ENCODE data around the gene AKR1A1. TPM values are rescaled to one million over a fixed set of nuclear protein-coding genes. Genes with fewer than 3 reads are reported as not detected.
A peak's percentile ranks its signal among the peaks of the same experiment; 100 is the strongest.

The AKR1A1 gene
- polyA plus RNA-seq (2013, experiment 1 of 2), result 208 TPM
- 213 TPM for polyA plus RNA-seq (2013, experiment 2 of 2)

DNA sequence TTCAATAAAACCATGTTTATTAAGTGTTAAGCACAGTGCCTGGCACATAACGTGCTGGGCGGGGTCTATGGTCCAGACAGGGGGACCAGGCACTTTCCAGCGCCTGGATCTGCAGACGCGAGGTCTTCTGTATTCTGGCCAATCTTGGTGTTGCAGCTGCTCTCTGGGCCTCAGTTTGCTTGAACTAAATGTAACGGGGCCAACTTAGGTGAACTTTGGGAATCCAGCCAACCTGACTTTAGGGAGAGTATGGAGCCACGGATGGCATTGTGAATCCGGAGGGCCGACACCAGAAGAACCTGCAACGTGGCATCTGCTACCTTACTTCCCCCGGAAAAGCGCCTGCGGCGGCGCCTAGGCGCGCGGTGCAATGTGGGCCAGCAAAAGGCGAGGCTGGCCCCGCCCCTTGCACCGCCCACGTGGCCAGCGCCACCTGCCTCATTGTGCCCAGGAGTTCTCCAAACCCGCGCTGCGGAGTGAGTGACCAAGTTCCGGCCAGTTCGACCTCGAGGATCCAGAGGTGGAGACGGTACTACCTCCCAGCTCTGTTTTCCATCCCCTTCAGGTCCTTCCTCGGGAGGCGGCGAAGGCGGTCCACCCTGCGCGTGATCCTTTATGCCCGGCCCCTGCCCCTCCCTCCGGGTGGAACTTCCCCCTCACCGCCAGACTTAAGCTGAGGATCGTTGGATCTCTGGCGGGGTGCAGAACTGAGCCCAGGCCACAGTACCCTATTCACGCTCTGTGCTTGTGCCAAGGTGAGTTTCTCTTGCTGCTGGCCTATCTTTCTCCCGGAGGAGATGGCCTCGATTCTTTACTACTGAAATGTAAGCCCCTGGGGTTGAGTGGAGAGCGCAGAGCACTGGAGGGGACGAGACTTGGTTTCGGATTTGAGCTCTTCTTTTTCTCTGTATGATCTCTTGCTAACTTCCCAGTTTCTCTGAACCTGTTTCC, at the start of gene AKR1A1:
TSS of gene AKR1A1 (plus strand) at position 426 of the 951 bp plus-strand sequence. CDS start 10,969 bp downstream, outside the sequence.
- H3K36me3 ChIP-seq (replicated peaks in 1 of 2; ENCODE audit: control insufficient read depth in 2 of 2, insufficient read depth in 2 of 2, low read length in 2 of 2), result peaks cover 12 to 37% of the 10 kb centered on the region in 2 donors
- H3K4me2 ChIP-seq (ENCODE audit: insufficient read depth, low read length, poor library complexity, severe bottlenecking), result peak within 1 kb of the TSS; percentile 82
- peak; percentile 70 for DNase-seq (ENCODE audit: low spot score)
- peaks cover 0 to 3% (median 0%) of the 10 kb centered on the region in 3 experiments for H3K27me3 ChIP-seq (ENCODE audit: control insufficient read depth in 3 of 3, insufficient read depth in 3 of 3, low read depth in 1 of 3, low read length in 3 of 3)
- WGBS, 2 donors (ENCODE audit: extremely low coverage in 2 of 2, insufficient read length in 2 of 2, insufficient replicate concordance in 1 of 2), result no CpG with 5 or more reads among the region's 47 CpGs
- peaks cover 2 to 8% of the 10 kb centered on the region in 2 donors for H3K4me1 ChIP-seq (ENCODE audit: control insufficient read depth in 2 of 2, insufficient read depth in 1 of 2, low read depth in 1 of 2, low read length in 2 of 2)
- peak within 1 kb of the TSS; percentile 93 for H4K8ac ChIP-seq (ENCODE audit: low read depth, low read length)
- H2BK15ac ChIP-seq (ENCODE audit: low read length), result peak within 1 kb of the TSS; percentile 27
- H2AK5ac ChIP-seq (ENCODE audit: low read depth, low read length), result peak within 1 kb of the TSS; percentile 89
- H3K23ac ChIP-seq (ENCODE audit: low read depth, low read length, poor library complexity), result peak within 1 kb of the TSS; percentile 96
- H2BK5ac ChIP-seq (ENCODE audit: low read length), result peak within 1 kb of the TSS; percentile 77
- peak within 1 kb of the TSS; percentile 84 for H3K14ac ChIP-seq (ENCODE audit: low read length)
- H3K9ac ChIP-seq (ENCODE audit: low read depth, low read length, poor library complexity), result peak within 1 kb of the TSS; percentile 92
- no peaks in the 10 kb centered on the region for H3K9me3 ChIP-seq (replicated peaks in 1 of 2; ENCODE audit: control insufficient read depth in 2 of 2, insufficient read depth in 1 of 2, low read depth in 1 of 2, low read length in 2 of 2)
- peaks cover 3% of the 10 kb centered on the region for H3K79me1 ChIP-seq (ENCODE audit: low read depth, low read length)
- peak within 1 kb of the TSS; percentile 99 for H3K4ac ChIP-seq (ENCODE audit: low read length)
- peak within 1 kb of the TSS; percentile 92 for H2AFZ ChIP-seq (ENCODE audit: low read length)
- peak within 1 kb of the TSS; percentile 72 to 91 for H3K4me3 ChIP-seq (ENCODE audit: low read length in 2 of 2)
- peak within 1 kb of the TSS; percentile 85 for H4K91ac ChIP-seq (ENCODE audit: low read depth, low read length, poor library complexity)
- no peak within 1 kb of the TSS for H2BK120ac ChIP-seq (ENCODE audit: low read depth, low read length)
- H3K18ac ChIP-seq (ENCODE audit: low read length), result peak within 1 kb of the TSS; percentile 97
- H2BK12ac ChIP-seq (ENCODE audit: low read length), result no peak within 1 kb of the TSS
- H3K27ac ChIP-seq (replicated peaks; ENCODE audit: low read length), result peak within 1 kb of the TSS; percentile 89

DNA sequence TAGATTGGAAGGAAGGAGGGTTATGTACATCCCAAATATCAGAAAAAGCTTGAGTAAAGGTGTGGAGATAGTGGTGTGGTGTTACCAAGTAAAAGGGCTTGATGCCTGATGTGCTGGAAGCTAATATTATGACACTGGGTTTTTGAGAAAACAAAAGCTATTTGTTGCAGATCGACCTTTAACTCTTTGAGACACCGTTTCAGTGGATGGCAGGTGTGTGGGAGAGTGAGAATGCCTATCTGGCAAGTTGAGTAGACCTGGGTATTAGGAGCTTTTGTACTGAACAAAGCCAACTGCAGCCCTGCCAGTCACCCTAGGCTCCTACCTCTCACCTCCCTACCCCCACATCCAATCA, 49.1 kb upstream of the AKR1A1 start:
- Histone ChIP-seq H3K27me3 (ENCODE audit: control insufficient read depth in 3 of 3, insufficient read depth in 3 of 3, low read depth in 1 of 3, low read length in 3 of 3) (no peaks in the 10 kb centered on the region), H2AK5ac (ENCODE audit: low read depth, low read length) (no peak overlapping the region), H3K18ac (ENCODE audit: low read length) (no peak overlapping the region), H4K91ac (ENCODE audit: low read depth, low read length, poor library complexity) (no peak overlapping the region), H2BK120ac (ENCODE audit: low read depth, low read length) (no peak overlapping the region), H3K9me3 (replicated peaks in 1 of 2; ENCODE audit: control insufficient read depth in 2 of 2, insufficient read depth in 1 of 2, low read depth in 1 of 2, low read length in 2 of 2) (no peaks in the 10 kb centered on the region), H3K4me1 (ENCODE audit: control insufficient read depth in 2 of 2, insufficient read depth in 1 of 2, low read depth in 1 of 2, low read length in 2 of 2) (peaks cover 4 to 10% of the 10 kb centered on the region in 2 donors), H3K9ac (ENCODE audit: low read depth, low read length, poor library complexity) (no peak overlapping the region), H3K36me3 (replicated peaks in 1 of 2; ENCODE audit: control insufficient read depth in 2 of 2, insufficient read depth in 2 of 2, low read length in 2 of 2) (peaks cover 0 to 5% of the 10 kb centered on the region in 2 donors), H2BK5ac (ENCODE audit: low read length) (no peak overlapping the region), H4K8ac (ENCODE audit: low read depth, low read length) (no peak overlapping the region), H3K79me1 (ENCODE audit: low read depth, low read length) (no peaks in the 10 kb centered on the region), H2AFZ (ENCODE audit: low read length) (no peak overlapping the region), H3K23ac (ENCODE audit: low read depth, low read length, poor library complexity) (no peak overlapping the region), H3K27ac (replicated peaks; ENCODE audit: low read length) (no peak overlapping the region), H3K14ac (ENCODE audit: low read length) (no peak overlapping the region), H3K4me3 (ENCODE audit: low read length in 2 of 2) (peak overlapping the region in 1 of 2 donors; percentile 65), H2BK15ac (ENCODE audit: low read length) (no peak overlapping the region), H3K4me2 (ENCODE audit: insufficient read depth, low read length, poor library complexity, severe bottlenecking) (no peak overlapping the region), H3K4ac (ENCODE audit: low read length) (no peak overlapping the region), H2BK12ac (ENCODE audit: low read length) (no peak overlapping the region)
- no CpG with 5 or more reads among the region's 2 CpGs for WGBS, 2 donors (ENCODE audit: extremely low coverage in 2 of 2, insufficient read length in 2 of 2, insufficient replicate concordance in 1 of 2)
- no peak for DNase-seq (ENCODE audit: low spot score)

DNA sequence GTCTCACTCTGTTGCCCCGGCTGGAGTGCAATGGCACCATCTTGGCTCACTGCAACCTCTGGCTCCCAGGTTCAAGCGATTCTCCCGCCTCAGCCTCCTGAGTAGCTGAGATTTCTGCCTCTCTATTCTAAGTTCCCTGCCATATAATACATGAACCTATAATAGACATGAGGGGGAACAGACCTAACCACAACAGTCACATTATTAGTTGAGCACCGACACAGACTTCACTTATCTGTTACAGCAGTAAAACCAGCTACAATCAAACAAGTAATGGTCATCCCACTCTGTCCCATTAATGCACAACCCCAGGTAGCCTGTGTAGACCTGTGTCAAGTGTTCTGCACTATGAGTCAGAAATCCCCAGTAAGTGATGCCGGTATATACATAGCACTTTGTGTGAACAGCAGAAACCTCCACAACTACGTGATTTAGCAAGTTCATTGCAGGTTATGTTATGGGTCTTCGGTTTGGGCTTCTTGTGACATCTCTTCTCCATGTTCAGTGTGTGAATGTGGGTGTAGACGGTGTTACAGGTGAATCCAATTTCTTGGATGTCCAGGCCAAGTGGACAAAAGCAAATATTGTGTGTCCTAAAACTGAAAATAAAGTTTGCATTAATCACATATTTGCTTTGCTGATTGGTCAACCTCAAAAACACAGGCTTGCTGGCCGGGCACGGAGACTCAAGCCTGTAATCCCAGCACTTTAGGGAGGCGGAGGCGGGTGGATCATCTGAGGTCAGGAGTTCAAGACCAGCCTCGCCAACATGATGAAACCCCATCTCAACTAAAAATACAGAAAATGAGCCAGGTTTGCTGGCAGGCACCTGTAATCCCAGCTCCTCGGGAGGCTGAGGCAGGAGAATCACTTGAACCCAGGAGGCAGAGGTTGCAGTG, 46.9 kb upstream of the AKR1A1 start:
- Histone ChIP-seq H3K79me1 (ENCODE audit: low read depth, low read length) (no peaks in the 10 kb centered on the region), H3K23ac (ENCODE audit: low read depth, low read length, poor library complexity) (no peak overlapping the region), H2BK5ac (ENCODE audit: low read length) (no peak overlapping the region), H4K91ac (ENCODE audit: low read depth, low read length, poor library complexity) (no peak overlapping the region), H3K9me3 (replicated peaks in 1 of 2; ENCODE audit: control insufficient read depth in 2 of 2, insufficient read depth in 1 of 2, low read depth in 1 of 2, low read length in 2 of 2) (no peaks in the 10 kb centered on the region), H2BK120ac (ENCODE audit: low read depth, low read length) (no peak overlapping the region), H3K27ac (replicated peaks; ENCODE audit: low read length) (no peak overlapping the region), H2AFZ (ENCODE audit: low read length) (no peak overlapping the region), H3K14ac (ENCODE audit: low read length) (no peak overlapping the region), H3K36me3 (replicated peaks in 1 of 2; ENCODE audit: control insufficient read depth in 2 of 2, insufficient read depth in 2 of 2, low read length in 2 of 2) (peaks cover 8 to 20% of the 10 kb centered on the region in 2 donors), H3K9ac (ENCODE audit: low read depth, low read length, poor library complexity) (no peak overlapping the region), H3K27me3 (ENCODE audit: control insufficient read depth in 3 of 3, insufficient read depth in 3 of 3, low read depth in 1 of 3, low read length in 3 of 3) (no peaks in the 10 kb centered on the region), H3K4me1 (ENCODE audit: control insufficient read depth in 2 of 2, insufficient read depth in 1 of 2, low read depth in 1 of 2, low read length in 2 of 2) (peaks cover 4 to 9% of the 10 kb centered on the region in 2 donors), H2AK5ac (ENCODE audit: low read depth, low read length) (no peak overlapping the region), H3K18ac (ENCODE audit: low read length) (no peak overlapping the region), H3K4me3 (ENCODE audit: low read length in 2 of 2) (no peak overlapping the region), H2BK12ac (ENCODE audit: low read length) (no peak overlapping the region), H3K4ac (ENCODE audit: low read length) (no peak overlapping the region), H3K4me2 (ENCODE audit: insufficient read depth, low read length, poor library complexity, severe bottlenecking) (no peak overlapping the region), H4K8ac (ENCODE audit: low read depth, low read length) (no peak overlapping the region), H2BK15ac (ENCODE audit: low read length) (no peak overlapping the region)
- WGBS, 2 donors (ENCODE audit: extremely low coverage in 2 of 2, insufficient read length in 2 of 2, insufficient replicate concordance in 1 of 2), result no CpG with 5 or more reads among the region's 14 CpGs
- no peak for DNase-seq (ENCODE audit: low spot score)
